A549 (cell line): ENCODE measurements around the gene TOX4.

Source experiments
- EP300 ChIP-seq, 2 experiments: fragments of >200 bp; sonication (Bioruptor Twin); formaldehyde crosslinking; IDR thresholded peaks; 2 replicates in 1 of 2; 3 replicates in 1 of 2; pipeline ENCODE4 v1.6.1; 2016 to 2017
- ESRRA ChIP-seq: fragments of 150-350 bp; IDR thresholded peaks from 2 replicates; pipeline ENCODE4 v1.6.1; 2014; ENCODE audit warnings: mild to moderate bottlenecking, low read length, borderline replicate concordance
- KDM1A ChIP-seq: fragments of 200-600 bp; sonication (generic); IDR thresholded peaks from 2 replicates; pipeline ENCODE4 v1.6.1; 2016; ENCODE audit warnings: low read depth, mild to moderate bottlenecking
- NFE2L2 ChIP-seq: fragments of 150-350 bp; conservative IDR thresholded peaks from 2 replicates; pipeline ENCODE4 v1.6.1; 2014; ENCODE audit warnings: low read length
- POLR2A ChIP-seq: IDR thresholded peaks from 2 replicates; pipeline ENCODE4 v1.6.1; 2012; ENCODE audit warnings: mild to moderate bottlenecking, low read length
- RARB ChIP-seq: fragments of 250-450 bp; sonication (Bioruptor Pico); IDR thresholded peaks from 2 replicates; pipeline ENCODE4 v1.8.0; 2021; ENCODE audit warnings: mild to moderate bottlenecking, moderate library complexity
- RCOR1 ChIP-seq: fragments of 150-350 bp; IDR thresholded peaks from 2 replicates; pipeline ENCODE4 v1.6.1; 2014; ENCODE audit warnings: antibody characterized with exemption, low read length, low read depth
- RNF2 ChIP-seq: fragments of 200-600 bp; sonication (generic); IDR thresholded peaks from 2 replicates; pipeline ENCODE4 v1.6.1; 2016; ENCODE audit warnings: low read depth, mild to moderate bottlenecking, antibody characterized with exemption, moderate library complexity, borderline replicate concordance
- SREBF2 ChIP-seq: fragments of 450-650 bp; IDR thresholded peaks from 2 replicates; pipeline ENCODE4 v1.6.1; 2014; ENCODE audit warnings: mild to moderate bottlenecking, moderate library complexity
- TFCP2L1 ChIP-seq: fragments of 250-450 bp; sonication (Bioruptor Pico); IDR thresholded peaks from 2 replicates; pipeline ENCODE4 v1.5.0; 2021; ENCODE audit warnings: mild to moderate bottlenecking
- USF2 ChIP-seq: fragments of 450-650 bp; IDR thresholded peaks from 2 replicates; pipeline ENCODE4 v1.6.1; 2014; ENCODE audit warnings: antibody characterized with exemption
- ZFP36 ChIP-seq: fragments of 450-650 bp; IDR thresholded peaks from 2 replicates; pipeline ENCODE4 v1.6.1; 2014; ENCODE audit warnings: borderline replicate concordance; ENCODE audit not compliant: partially characterized antibody
- TF ChIP-seq, protein P1 (sequence below): fragments of 200-600 bp; sonication (generic); IDR thresholded peaks from 2 replicates; pipeline ENCODE4 v1.6.1; 2016; ENCODE audit warnings: antibody characterized with exemption, mild to moderate bottlenecking, moderate library complexity
- TF ChIP-seq, protein P2 (sequence below): fragments of >200 bp; sonication (Bioruptor Twin); formaldehyde crosslinking; IDR thresholded peaks from 3 replicates; pipeline ENCODE4 v1.5.1; 2016

DNA sequence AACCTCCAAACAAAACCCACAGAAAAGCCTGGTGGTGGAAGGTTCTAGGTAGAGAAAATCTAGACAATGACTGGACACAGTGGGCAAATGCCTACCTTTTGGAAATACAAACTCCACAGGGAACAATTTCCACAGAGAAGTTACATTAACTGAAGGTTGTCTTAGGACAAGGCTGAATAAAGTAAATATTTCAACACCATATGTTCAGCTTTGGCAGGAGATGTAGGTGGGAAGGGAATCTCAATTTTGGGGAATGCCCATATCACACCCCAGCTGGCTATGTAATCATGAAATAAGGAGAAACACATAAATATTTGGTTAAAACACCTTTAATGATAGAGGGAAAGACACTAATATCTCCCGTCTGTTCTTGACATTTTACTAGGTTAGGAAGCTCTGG, 43.8 kb downstream of the TOX4 start:
- TF ChIP-seq EP300 (IDR thresholded peaks at IDR 0.05): no peak
- TF ChIP-seq, protein P1, sequence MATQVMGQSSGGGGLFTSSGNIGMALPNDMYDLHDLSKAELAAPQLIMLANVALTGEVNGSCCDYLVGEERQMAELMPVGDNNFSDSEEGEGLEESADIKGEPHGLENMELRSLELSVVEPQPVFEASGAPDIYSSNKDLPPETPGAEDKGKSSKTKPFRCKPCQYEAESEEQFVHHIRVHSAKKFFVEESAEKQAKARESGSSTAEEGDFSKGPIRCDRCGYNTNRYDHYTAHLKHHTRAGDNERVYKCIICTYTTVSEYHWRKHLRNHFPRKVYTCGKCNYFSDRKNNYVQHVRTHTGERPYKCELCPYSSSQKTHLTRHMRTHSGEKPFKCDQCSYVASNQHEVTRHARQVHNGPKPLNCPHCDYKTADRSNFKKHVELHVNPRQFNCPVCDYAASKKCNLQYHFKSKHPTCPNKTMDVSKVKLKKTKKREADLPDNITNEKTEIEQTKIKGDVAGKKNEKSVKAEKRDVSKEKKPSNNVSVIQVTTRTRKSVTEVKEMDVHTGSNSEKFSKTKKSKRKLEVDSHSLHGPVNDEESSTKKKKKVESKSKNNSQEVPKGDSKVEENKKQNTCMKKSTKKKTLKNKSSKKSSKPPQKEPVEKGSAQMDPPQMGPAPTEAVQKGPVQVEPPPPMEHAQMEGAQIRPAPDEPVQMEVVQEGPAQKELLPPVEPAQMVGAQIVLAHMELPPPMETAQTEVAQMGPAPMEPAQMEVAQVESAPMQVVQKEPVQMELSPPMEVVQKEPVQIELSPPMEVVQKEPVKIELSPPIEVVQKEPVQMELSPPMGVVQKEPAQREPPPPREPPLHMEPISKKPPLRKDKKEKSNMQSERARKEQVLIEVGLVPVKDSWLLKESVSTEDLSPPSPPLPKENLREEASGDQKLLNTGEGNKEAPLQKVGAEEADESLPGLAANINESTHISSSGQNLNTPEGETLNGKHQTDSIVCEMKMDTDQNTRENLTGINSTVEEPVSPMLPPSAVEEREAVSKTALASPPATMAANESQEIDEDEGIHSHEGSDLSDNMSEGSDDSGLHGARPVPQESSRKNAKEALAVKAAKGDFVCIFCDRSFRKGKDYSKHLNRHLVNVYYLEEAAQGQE: no peak
- TF ChIP-seq ZFP36: no peak
- TF ChIP-seq POLR2A: no peak
- TF ChIP-seq RARB (CRISPR knock-in tag): no peak
- no peak for TF ChIP-seq KDM1A
- TF ChIP-seq, protein P2, sequence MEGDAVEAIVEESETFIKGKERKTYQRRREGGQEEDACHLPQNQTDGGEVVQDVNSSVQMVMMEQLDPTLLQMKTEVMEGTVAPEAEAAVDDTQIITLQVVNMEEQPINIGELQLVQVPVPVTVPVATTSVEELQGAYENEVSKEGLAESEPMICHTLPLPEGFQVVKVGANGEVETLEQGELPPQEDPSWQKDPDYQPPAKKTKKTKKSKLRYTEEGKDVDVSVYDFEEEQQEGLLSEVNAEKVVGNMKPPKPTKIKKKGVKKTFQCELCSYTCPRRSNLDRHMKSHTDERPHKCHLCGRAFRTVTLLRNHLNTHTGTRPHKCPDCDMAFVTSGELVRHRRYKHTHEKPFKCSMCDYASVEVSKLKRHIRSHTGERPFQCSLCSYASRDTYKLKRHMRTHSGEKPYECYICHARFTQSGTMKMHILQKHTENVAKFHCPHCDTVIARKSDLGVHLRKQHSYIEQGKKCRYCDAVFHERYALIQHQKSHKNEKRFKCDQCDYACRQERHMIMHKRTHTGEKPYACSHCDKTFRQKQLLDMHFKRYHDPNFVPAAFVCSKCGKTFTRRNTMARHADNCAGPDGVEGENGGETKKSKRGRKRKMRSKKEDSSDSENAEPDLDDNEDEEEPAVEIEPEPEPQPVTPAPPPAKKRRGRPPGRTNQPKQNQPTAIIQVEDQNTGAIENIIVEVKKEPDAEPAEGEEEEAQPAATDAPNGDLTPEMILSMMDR: no peak
- TF ChIP-seq NFE2L2: no peak
- TF ChIP-seq SREBF2: no peak
- no peak for TF ChIP-seq USF2
- no peak for TF ChIP-seq ESRRA
- no peak for TF ChIP-seq TFCP2L1 (CRISPR knock-in tag)
- TF ChIP-seq RCOR1: no peak
- TF ChIP-seq RNF2: no peak
